K562 (cell line): ENCODE measurements around the gene PITPNM3. TPM values are rescaled to one million over a fixed set of nuclear protein-coding genes. Genes with fewer than 3 reads are reported as not detected.

Source experiments
- HOXB6 ChIP-seq: fragments of 250-450 bp; sonication (Bioruptor Pico); IDR thresholded peaks from 2 replicates; pipeline ENCODE4 v1.5.1; 2022; ENCODE audit warnings: mild to moderate bottlenecking, borderline replicate concordance
- NR2C2 ChIP-seq, 2 experiments: fragments of 200-800 bp in 1 of 2; sonication (Bioruptor generic) in 1 of 2; sonication (generic) in 1 of 2; formaldehyde crosslinking in 1 of 2; IDR thresholded peaks; 2 replicates each; pipeline versions ENCODE4 v1.6.1 to v1.8.0; 2016 to 2022; ENCODE audit warnings: mild to moderate bottlenecking in 1 of 2, missing compliant biosample characterization in 1 of 2, missing genetic modification characterization in 1 of 2, missing genetic modification reagents in 1 of 2
- RBFOX2 ChIP-seq: fragments of 200-400 bp; formaldehyde crosslinking; IDR thresholded peaks from 2 replicates; pipeline ENCODE4 v1.6.1; 2017; ENCODE audit warnings: low read depth, mild to moderate bottlenecking, low read length, moderate library complexity
- ZNF232 ChIP-seq: sonication (generic); formaldehyde crosslinking; IDR thresholded peaks from 2 replicates; pipeline ENCODE4 v1.8.0; 2022; ENCODE audit warnings: mild to moderate bottlenecking, missing genetic modification reagents
- polyA plus RNA-seq, 8 experiments: library from polyadenylated mRNA; depleted of rRNA in 4 of 8; stranded (reverse) in 5 of 8; unstranded in 3 of 8; fragments of >200 nt; fragmentation: Nextera tagmentation in 2 of 8; fragmentation: Illumina TruSeq in 1 of 8; extraction: Ambion mirVana in 2 of 8; extraction: Trizol in 1 of 8; gene quantifications; 2 replicates each; pipeline versions ENCODE4 v1.2.1 to v1.2.3, GENCODE V29; 2011 to 2014; ENCODE audit warnings: inconsistent platforms in 1 of 8, missing spikeins in 1 of 8
- total RNA-seq, 7 experiments: library from RNA; depleted of rRNA in 6 of 7; stranded (reverse); fragments of >200 nt in 6 of 7; fragmentation: Illumina TruSeq in 2 of 7; extraction: Trizol in 2 of 7; gene quantifications; 2 replicates each; pipeline versions ENCODE4 v1.2.1 to v1.2.3, GENCODE V29; 2011 to 2021; ENCODE audit warnings: low replicate concordance in 1 of 7
- TF ChIP-seq, protein P1 (sequence below): fragments of 450-650 bp; formaldehyde crosslinking; IDR thresholded peaks from 2 replicates; pipeline ENCODE4 v1.4.0; 2022; ENCODE audit warnings: missing genetic modification characterization
- TF ChIP-seq, protein P2 (sequence below): fragments of 450-650 bp; conservative IDR thresholded peaks from 2 replicates; pipeline ENCODE4 v1.6.1; 2016; ENCODE audit warnings: missing genetic modification characterization, low read depth, mild to moderate bottlenecking, control low read depth, missing compliant biosample characterization

PITPNM3 gene
- total and polyA plus RNA-seq, 9 of the 15 experiments (the other 6 are each of a cell fraction or from before 2014, with no cell fraction given) = 0.14 to 0.38 (median 0.22) TPM; not detected in 2

DNA sequence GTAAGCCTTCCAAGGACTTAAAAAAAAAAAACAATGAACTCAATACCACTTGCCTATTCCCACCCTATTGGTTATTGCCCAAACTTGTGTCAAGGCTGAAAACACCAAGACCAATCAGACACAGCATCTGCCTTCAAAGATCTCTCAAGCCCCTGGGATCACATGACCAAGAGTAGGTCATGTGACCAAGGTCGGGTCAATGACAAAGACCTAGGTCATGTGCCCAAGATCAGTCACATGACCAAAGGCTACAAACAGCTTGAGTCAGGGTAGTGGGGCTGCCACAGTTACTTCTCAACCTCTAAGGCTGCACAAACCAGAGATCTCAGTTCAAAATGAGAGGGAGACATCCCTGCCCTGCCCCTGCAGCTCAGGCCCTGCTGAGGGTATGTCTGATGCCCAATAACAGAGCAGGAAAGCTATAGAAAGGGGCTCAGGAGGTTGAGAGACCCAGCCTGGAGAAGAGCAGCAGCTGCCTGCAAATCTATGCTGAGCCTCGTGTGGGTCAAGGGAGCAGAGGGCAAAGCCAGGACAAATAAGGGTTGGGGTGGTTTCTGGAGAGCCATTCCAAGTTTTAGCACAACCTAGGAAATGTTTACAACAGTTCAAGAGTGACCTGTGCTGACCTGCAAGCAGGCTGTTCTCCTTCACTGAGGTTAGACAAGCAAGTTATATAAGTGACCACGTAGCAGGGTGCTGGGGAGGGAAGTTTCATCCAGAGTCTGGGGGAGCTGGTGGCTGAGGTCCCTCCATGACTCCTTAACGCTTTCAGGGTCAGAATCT lies 63.3 kb downstream of the PITPNM3 start (continued):
- TF ChIP-seq, protein P1, sequence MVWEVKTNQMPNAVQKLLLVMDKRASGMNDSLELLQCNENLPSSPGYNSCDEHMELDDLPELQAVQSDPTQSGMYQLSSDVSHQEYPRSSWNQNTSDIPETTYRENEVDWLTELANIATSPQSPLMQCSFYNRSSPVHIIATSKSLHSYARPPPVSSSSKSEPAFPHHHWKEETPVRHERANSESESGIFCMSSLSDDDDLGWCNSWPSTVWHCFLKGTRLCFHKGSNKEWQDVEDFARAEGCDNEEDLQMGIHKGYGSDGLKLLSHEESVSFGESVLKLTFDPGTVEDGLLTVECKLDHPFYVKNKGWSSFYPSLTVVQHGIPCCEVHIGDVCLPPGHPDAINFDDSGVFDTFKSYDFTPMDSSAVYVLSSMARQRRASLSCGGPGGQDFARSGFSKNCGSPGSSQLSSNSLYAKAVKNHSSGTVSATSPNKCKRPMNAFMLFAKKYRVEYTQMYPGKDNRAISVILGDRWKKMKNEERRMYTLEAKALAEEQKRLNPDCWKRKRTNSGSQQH (CRISPR knock-in tag) = no peak
- TF ChIP-seq ZNF232 (CRISPR knock-in tag) (no peak), HOXB6 (no peak), RBFOX2 (no peak), NR2C2 (CRISPR knock-in tag; IDR thresholded peaks at IDR 0.05) (no peak), NR2C2 (tag; IDR thresholded peaks at IDR 0.05) (peak; percentile 58)
- TF ChIP-seq, protein P2, sequence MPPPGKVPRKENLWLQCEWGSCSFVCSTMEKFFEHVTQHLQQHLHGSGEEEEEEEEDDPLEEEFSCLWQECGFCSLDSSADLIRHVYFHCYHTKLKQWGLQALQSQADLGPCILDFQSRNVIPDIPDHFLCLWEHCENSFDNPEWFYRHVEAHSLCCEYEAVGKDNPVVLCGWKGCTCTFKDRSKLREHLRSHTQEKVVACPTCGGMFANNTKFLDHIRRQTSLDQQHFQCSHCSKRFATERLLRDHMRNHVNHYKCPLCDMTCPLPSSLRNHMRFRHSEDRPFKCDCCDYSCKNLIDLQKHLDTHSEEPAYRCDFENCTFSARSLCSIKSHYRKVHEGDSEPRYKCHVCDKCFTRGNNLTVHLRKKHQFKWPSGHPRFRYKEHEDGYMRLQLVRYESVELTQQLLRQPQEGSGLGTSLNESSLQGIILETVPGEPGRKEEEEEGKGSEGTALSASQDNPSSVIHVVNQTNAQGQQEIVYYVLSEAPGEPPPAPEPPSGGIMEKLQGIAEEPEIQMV = no peak
